ENCODE data around the gene ZBTB7B.

The ZBTB7B gene

DNA sequence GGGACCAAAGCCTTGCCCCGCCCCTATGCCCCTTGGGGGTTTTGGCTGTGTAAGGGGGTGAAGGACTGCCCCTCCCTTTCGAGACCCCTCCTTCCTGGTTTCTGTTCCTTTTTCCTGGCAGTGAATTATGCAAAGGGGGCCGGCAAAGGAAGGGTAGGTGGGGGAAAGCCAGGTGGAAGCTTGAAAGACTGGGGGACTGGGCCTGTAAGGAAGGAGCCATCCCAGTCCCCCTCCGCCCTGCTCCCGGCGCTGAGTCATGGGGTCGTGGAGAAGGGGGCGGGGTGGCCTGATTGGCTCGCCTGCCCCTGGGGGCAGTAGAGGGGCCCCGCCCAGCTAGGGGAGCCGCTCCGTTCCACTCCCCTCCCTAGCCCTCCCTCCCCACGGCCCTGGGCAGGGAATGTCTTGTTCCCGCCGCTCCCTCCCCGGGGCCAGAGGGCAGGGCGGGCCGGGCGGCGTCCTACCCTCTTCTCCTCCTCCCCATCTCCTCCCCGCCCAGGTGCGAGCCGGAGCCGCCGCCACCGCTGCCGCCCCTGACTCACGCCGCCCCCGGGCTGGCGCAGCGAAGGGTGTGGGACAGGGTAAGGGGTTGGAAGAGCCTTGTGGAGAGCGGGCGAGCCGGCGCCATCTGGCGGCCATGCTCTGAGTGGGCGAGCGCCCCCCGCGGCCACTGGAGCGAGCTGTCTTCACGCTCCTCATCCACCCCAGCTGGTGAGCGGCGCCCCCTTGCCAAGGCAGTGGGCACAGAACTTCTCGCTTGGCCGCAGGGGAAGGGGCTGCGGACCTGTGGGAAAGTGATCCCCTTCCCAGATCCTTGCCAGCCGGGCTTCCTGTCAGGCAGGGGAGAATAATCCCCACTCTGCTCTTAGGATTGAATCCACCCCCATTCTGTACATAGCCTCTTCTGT is 14.7 kb downstream of the ZBTB7B start:
- DNase-seq (ENCODE audit: low spot score): peak; percentile 91

DNA sequence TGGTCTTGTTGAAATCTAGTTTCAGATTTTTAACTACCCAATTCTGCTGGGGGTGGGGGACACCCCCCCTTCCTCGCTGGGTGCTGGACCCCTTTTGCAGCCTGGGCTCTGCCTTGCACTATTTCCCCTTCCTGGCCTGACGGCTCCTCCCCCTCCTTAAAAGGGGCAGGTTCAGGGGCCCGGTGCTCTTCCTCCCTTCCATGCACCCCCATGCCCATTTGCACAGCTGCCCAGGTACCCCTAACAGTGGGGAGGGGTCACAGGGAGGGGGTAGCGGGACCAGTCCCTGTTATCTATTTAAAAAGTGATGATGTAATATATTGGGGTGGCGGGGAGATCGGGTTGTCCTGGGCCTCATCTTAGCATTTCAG is 15.3 kb downstream of the ZBTB7B start:
- no peak for DNase-seq (ENCODE audit: low spot score)

GRCh38 chr1:155018617-155019348 is 16.2 kb downstream of the ZBTB7B start:
- DNase-seq (ENCODE audit: low spot score): no peak

GRCh38 chr1:155019377-155020245 is 17.0 kb downstream of the ZBTB7B start:
- DNase-seq (ENCODE audit: low spot score): no peak

- no peak for DNase-seq (ENCODE audit: low spot score)
Measured at GRCh38 chr1:155022136-155022926, 19.7 kb downstream of the ZBTB7B start.

- DNase-seq (ENCODE audit: low spot score): no peak
Measured at GRCh38 chr1:155022927-155023236, 20.3 kb downstream of the ZBTB7B start.

DNA sequence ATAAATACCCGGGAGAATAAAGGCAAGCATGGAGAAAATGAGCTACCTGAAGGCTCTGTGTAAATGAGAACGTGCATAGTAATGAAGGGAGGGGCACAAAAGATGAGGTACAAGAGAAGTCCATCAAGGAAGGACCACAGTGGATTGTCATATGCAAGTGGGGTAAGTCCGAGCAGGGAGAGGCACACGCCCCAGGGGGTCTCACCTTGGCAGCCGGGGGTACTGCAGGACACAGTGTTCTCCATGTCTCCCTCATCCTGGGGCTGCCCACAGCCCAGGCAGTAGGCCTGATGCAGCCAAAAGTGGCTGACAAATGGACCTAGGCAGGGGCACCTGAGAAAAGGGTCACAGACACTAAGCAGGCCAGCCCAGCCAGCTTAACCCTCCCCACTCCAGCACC is 21.0 kb downstream of the ZBTB7B start:
- DNase-seq (ENCODE audit: low spot score): no peak

DNA sequence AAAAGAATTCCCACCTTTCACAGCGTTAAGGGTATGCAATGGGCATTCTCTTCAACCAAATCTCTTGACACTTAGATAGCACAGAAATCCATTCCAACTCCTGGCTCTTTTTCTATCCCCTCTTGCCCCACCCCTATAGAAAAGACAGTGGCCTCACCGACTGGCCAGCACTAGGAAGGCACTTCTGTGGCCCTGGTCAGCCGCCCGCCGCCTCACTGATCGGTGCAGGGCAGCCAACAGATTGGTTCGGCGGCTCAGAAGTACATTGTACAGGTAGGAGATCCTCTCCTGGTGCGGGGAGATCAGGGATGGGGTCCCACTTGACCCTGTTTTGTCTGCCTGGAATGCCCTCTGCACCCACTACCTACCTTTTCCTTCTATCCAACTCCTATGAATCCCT is 21.7 kb downstream of the ZBTB7B start:
- no peak for DNase-seq (ENCODE audit: low spot score)

- no peak for DNase-seq (ENCODE audit: low spot score)
Measured at GRCh38 chr1:155026154-155026553, 23.6 kb downstream of the ZBTB7B start.

DNA sequence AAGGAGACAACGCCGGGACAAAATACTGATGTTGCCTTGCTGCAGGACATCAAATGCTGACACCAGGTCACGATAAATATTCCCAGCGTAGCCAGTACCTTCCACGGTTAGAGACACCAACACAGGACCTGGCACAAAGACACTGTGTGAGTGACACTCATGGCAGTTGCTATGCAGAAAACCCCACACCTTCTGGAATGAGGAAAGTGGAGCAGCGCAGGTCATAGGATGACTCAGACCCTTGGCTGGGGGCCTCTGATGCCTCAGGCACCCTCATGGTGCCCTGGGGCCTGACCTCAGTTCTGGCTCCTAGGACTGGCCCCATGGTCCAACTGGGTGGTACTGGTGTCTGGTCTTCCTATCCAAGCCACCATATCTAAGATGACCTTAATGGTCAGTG is 24.0 kb downstream of the ZBTB7B start:
- DNase-seq (ENCODE audit: low spot score): no peak

DNA sequence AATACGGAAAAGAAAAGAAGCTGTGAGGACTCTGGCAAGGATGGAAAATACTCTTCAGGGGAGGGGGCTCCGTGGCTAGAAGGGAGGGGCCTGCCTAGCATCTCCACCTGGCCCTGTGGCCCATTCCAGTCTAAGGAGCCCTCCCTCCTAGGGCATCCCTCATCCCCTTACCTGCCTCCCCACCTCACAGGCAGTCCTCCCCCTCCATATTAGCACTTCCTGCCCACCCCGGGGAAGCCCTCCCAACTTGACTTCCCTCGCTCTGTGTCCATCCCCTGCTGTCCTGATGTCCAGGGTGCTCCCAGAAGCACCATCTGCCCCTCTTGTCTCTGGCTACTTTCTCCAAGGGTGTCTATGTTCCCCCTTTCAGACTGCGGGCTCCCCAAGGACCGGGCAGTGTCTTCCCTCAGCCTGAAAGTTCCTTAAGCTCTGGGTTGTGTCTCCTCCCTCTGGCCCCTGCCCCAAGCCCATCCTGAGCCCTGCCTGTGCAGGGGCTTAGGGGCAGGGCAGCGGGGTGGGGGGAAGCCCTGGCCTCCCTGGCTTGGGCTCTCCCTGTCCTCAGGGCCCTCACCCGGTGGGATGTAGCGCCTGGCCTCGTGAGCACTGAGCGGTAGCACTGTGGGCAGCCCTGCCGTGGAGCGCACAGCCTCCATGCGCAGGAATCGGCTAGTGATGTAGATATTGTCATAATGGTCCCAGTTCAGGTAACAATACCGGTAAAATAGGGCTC is 27.1 kb downstream of the ZBTB7B start:
- no peak for DNase-seq (ENCODE audit: low spot score)

DNA sequence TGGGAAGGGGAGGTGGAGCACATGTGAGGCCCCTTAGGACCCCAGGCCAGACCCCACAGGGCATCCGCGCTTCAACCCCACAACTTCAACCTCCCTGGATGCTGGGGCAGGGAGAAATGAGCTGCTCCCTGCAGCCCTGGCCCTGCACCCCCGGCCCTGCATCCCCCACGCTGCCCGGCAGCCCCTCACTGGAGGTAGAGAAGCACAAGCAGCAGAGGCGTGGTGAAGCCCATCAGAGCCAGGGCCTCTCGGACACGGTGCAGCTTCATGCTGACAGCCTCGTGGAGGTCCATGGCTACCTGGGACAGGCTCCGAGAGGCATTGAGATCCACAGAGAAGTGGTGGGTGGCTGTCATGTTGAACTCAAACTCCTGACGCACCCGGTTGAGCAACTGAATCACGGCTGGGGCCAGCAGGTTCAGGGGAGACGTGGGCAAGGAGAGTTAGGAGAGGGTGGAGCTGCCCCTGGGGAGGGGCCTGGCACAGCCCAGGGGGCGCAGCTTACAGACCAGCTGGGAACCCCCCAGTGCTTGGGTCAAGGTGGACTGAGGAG is 27.7 kb downstream of the ZBTB7B start:
- no peak for DNase-seq (ENCODE audit: low spot score)

DNA sequence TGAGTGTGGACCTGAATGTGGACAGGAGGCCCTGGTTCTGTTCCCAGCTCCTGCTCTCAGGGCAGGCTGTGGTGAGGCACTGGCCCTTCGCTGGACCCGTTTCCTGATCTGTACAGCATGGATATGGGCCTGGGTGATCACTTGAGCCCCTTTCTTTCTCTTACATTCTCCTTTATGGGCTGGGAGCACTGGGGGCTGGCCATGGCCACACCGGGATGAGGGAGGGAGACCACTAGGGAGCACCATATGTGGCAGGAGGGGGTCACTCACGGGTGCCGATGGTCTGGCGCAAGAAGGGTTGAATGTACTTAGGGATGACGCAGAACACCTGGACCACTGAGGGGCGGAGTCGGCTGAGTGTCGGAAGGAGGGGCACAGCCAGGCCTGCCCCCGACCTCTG is 28.3 kb downstream of the ZBTB7B start:
- DNase-seq (ENCODE audit: low spot score): no peak

GRCh38 chr1:155032886-155033285 is 30.3 kb downstream of the ZBTB7B start:
- no peak for DNase-seq (ENCODE audit: low spot score)

GRCh38 chr1:155033524-155033923 is 30.9 kb downstream of the ZBTB7B start, which contains the start of the genes DCST1 and DCST2:
Gene DCST1 (plus strand): TSS chr1:155033824. CDS start chr1:155034037, 213 bp downstream.
Gene DCST2 (minus strand): TSS chr1:155033781. CDS start chr1:155033701, 80 bp downstream.
- DNase-seq (ENCODE audit: low spot score): no peak

- no peak for DNase-seq (ENCODE audit: low spot score)
Measured at GRCh38 chr1:155034318-155035208, 32.0 kb downstream of the ZBTB7B start.

GRCh38 chr1:155035936-155036335 is 33.3 kb downstream of the ZBTB7B start:
- DNase-seq (ENCODE audit: low spot score): no peak

- no peak for DNase-seq (ENCODE audit: low spot score)
Measured at GRCh38 chr1:155037043-155037442, 34.4 kb downstream of the ZBTB7B start.

- DNase-seq (ENCODE audit: low spot score): no peak
Measured at GRCh38 chr1:155037851-155038441, 35.3 kb downstream of the ZBTB7B start.

All from CD4-positive, alpha-beta T cell treated with Interleukin-15 for 4 hours (primary cell).